Esophagus squamous epithelium (tissue), 5 donors: ENCODE data around the gene FERMT1. TPM values are rescaled to one million over a fixed set of nuclear protein-coding genes. Genes with fewer than 3 reads are reported as not detected.

ENCODE experiments used
- DNase-seq: peaks from one replicate; lab custom pipeline; 2025; lab: John Stamatoyannopoulos, UW
- H3K27ac ChIP-seq, 4 donors: fragments of 200-600 bp; sonication (generic); one replicate each; pipeline ENCODE4 v1.5.1; 2016 to 2019; ENCODE audit warnings: mild to moderate bottlenecking in 1 of 4
- H3K27me3 ChIP-seq, 4 donors: fragments of 200-600 bp; sonication (generic); 1 replicate in 3 of 4; 2 replicates in 1 of 4; pipeline versions ENCODE4 v1.5.1 to v1.6.0; 2017 to 2021; ENCODE audit warnings: antibody characterized with exemption in 1 of 4
- H3K36me3 ChIP-seq, 3 donors: fragments of 200-600 bp; sonication (generic); one replicate each; pipeline ENCODE4 v1.5.1; 2016 to 2019
- H3K4me1 ChIP-seq, 3 donors: fragments of 200-600 bp; sonication (generic); one replicate each; pipeline ENCODE4 v1.5.1; 2017 to 2019
- H3K4me3 ChIP-seq, 4 donors: fragments of 200-600 bp; sonication (generic); 1 replicate in 3 of 4; 2 replicates in 1 of 4; pipeline ENCODE4 v1.5.1; 2016 to 2019; ENCODE audit warnings: mild to moderate bottlenecking in 2 of 4, moderate library complexity in 1 of 4
- H3K9me3 ChIP-seq, 3 donors: fragments of 200-600 bp; sonication (generic); one replicate each; pipeline ENCODE4 v1.5.1; 2016 to 2019
- CTCF ChIP-seq, 6 experiments: fragments of 450-650 bp in 4 of 6; fragments of 200-600 bp in 2 of 6; sonication (generic) in 2 of 6; IDR thresholded peaks; one replicate each; pipeline ENCODE4 v1.5.1; 2016 to 2019; ENCODE audit warnings: antibody characterized with exemption in 6 of 6, mild to moderate bottlenecking in 4 of 6, moderate library complexity in 4 of 6
- POLR2A ChIP-seq, 4 donors: fragments of 450-650 bp; IDR thresholded peaks; one replicate each; pipeline ENCODE4 v1.6.1; 2017; ENCODE audit warnings: antibody characterized with exemption in 4 of 4, mild to moderate bottlenecking in 4 of 4, moderate library complexity in 3 of 4
- WGBS, 2 donors: methylation state at CpG; one replicate each; pipeline ENCODE4 v1.1.5; 2018; 5-methylcytosine and 5-hydroxymethylcytosine counted together
- intact Hi-C: fragments of 100-400 bp; cut with DNase I; formaldehyde crosslinking; loops from one replicate; pipeline ENCODE4 v1.15.0; 2022
- total RNA-seq, 4 donors: library from RNA; depleted of rRNA; stranded (reverse); fragments of >200 nt; gene quantifications; one replicate each; pipeline ENCODE4 v1.1.0, GENCODE V29; 2016
- donor health status: DM: yes; HTN: yes; CAD: no.

FERMT1 gene
- total RNA-seq, 4 donors from 2014 or later = 19.3 to 53.5 (median 25.8) TPM

- intact Hi-C loops = no loop called here
- H3K27ac ChIP-seq = no peak overlapping the region
- no peak for DNase-seq
- H3K36me3 ChIP-seq = no peaks in the 10 kb centered on the region
- TF ChIP-seq CTCF (IDR thresholded peaks at IDR 0.05) = no peak
- TF ChIP-seq POLR2A (IDR thresholded peaks at IDR 0.05) = no peak
- no peaks in the 10 kb centered on the region for H3K9me3 ChIP-seq
- peaks cover 0 to 71% (median 4%) of the 10 kb centered on the region in 4 donors for H3K27me3 ChIP-seq
- no peak overlapping the region for H3K4me3 ChIP-seq
- peaks cover 8 to 27% (median 11%) of the 10 kb centered on the region in 3 donors for H3K4me1 ChIP-seq
- 64 to 69% methylated on average over 6 to 8 of the region's 8 CpGs for WGBS, 2 donors
Observed at GRCh38 chr20:6053064-6053775, 69.6 kb downstream of the FERMT1 start.

- TF ChIP-seq POLR2A (IDR thresholded peaks at IDR 0.05) (no peak), CTCF (IDR thresholded peaks at IDR 0.05) (no peak)
- H3K27ac ChIP-seq = no peak overlapping the region
- peaks cover 8 to 27% (median 11%) of the 10 kb centered on the region in 3 donors for H3K4me1 ChIP-seq
- H3K27me3 ChIP-seq = peaks cover 0 to 58% (median 4%) of the 10 kb centered on the region in 4 donors
- no peak overlapping the region for H3K4me3 ChIP-seq
- no peak for DNase-seq
- WGBS, 2 donors = 49 to 58% methylated on average over 5 of the region's 5 CpGs
- H3K36me3 ChIP-seq = no peaks in the 10 kb centered on the region
- H3K9me3 ChIP-seq = no peaks in the 10 kb centered on the region
- intact Hi-C loops = no loop called here
Observed at GRCh38 chr20:6051505-6051904, 71.3 kb downstream of the FERMT1 start.

GRCh38 chr20:6048391-6048790, 74.4 kb downstream of the FERMT1 start:
- H3K4me1 ChIP-seq = peaks cover 8 to 17% (median 8%) of the 10 kb centered on the region in 3 donors
- DNase-seq = no peak
- TF ChIP-seq CTCF (IDR thresholded peaks at IDR 0.05) (no peak), POLR2A (IDR thresholded peaks at IDR 0.05) (no peak)
- no peaks in the 10 kb centered on the region for H3K9me3 ChIP-seq
- peaks cover 0 to 38% (median 3%) of the 10 kb centered on the region in 4 donors for H3K27me3 ChIP-seq
- intact Hi-C loops = no loop called here
- no peak overlapping the region for H3K27ac ChIP-seq
- no peaks in the 10 kb centered on the region for H3K36me3 ChIP-seq
- WGBS, 2 donors = 68 to 80% methylated on average over 3 of the region's 3 CpGs
- no peak overlapping the region for H3K4me3 ChIP-seq

- 43 to 78% methylated on average over 1 of the region's 1 CpG for WGBS, 2 donors
- no peak for TF ChIP-seq POLR2A (IDR thresholded peaks at IDR 0.05)
- no peak for TF ChIP-seq CTCF (IDR thresholded peaks at IDR 0.05)
- intact Hi-C loops = no loop called here
Observed at GRCh38 chr20:6046432-6046831, 76.4 kb downstream of the FERMT1 start.

GRCh38 chr20:6045566-6045965, 77.3 kb downstream of the FERMT1 start:
- no peak for TF ChIP-seq POLR2A (IDR thresholded peaks at IDR 0.05)
- no peak for TF ChIP-seq CTCF (IDR thresholded peaks at IDR 0.05)

More at GRCh38 chr20:6046432-6046831, 76.4 kb downstream of the FERMT1 start:
- H3K4me1 ChIP-seq = peaks cover 0 to under 1% (median 0%) of the 10 kb centered on the region in 3 donors
- H3K27me3 ChIP-seq = peaks cover 0 to 18% (median 0%) of the 10 kb centered on the region in 4 donors
- no peak overlapping the region for H3K4me3 ChIP-seq
- H3K36me3 ChIP-seq = peaks cover under 1 to 12% (median 8%) of the 10 kb centered on the region in 3 donors
- H3K27ac ChIP-seq = no peak overlapping the region
- H3K9me3 ChIP-seq = no peaks in the 10 kb centered on the region
- DNase-seq = no peak

More at GRCh38 chr20:6045566-6045965, 77.3 kb downstream of the FERMT1 start:
- no peak overlapping the region for H3K4me3 ChIP-seq
- H3K9me3 ChIP-seq = no peaks in the 10 kb centered on the region
- no peaks in the 10 kb centered on the region for H3K4me1 ChIP-seq
- H3K27me3 ChIP-seq = peaks cover 0 to 9% (median 0%) of the 10 kb centered on the region in 4 donors
- no peak overlapping the region for H3K27ac ChIP-seq
- H3K36me3 ChIP-seq = peaks cover 9 to 21% (median 14%) of the 10 kb centered on the region in 3 donors
- intact Hi-C loops = no loop called here
- no peak for DNase-seq
